HG03175 (cell line): ENCODE measurements around the gene FEM1B.

Source experiments
- ATAC-seq: cut with Tn5 transposase; IDR thresholded peaks from one replicate; pipeline ENCODE4 v1.9.1; 2021; ENCODE audit warnings: mild to moderate bottlenecking, moderate library complexity; ENCODE audit not compliant: unreplicated experiment

FEM1B gene

DNA sequence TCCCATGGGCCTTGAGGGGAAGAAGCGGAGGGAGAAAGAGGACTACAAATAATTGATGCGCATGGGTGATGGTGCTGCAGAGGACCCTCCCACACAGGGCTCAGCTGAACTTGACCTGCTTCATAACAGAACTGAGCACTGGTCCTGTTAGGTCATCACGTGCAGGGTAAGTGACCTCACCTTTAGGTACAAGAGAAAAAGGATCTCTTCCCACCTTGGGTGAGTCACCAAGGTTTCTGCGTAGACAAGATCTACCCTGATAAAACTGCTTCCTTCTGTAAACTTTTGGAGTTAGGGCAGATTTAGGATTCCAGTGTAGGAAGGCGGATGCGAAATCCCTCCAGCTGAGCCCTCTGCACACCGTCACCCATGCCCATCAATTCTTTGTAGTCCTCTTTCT is 67.1 kb downstream of the FEM1B start:
- ATAC-seq = no peak
